ENCODE results near the gene USP31. TPM values are rescaled to one million over a fixed set of nuclear protein-coding genes. Genes with fewer than 3 reads are reported as not detected.

The USP31 gene
- total RNA-seq, 2 experiments from 2014 or later, result 1.6 to 1.7 TPM

GRCh38 chr16:23174622-23175021, 25.4 kb upstream of the USP31 start:
- ChIA-PET CTCF (interaction anchor here (0.5 kb wide), 1 partner anchor 40 kb away, joined by 3 read pairs; no protein-coding TSS in a partner anchor), POLR2A (interaction anchor here (0.6 kb wide), 1 partner anchor 47 kb away, joined by 5 read pairs; no protein-coding TSS in a partner anchor)
- no peaks in the 10 kb centered on the region for H3K9me3 Mint-ChIP-seq

DNA sequence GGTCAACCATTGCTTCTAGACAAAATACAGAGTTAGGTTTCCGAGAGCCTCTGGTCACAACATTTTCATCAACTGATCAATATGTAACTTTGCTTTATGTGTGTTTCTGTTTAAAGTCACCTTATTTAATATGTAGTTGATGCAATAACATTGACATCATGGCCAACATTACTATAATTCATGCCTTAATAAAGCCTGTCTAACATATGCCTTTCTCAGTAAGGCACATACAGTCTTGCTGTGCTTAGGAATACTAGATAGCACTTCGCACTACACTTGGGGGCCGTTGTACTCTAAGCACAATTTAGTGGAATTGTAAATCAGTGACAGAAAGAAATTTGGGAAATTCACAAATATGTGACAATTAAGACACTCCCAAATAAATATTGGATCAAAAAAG, 23.7 kb upstream of the USP31 start:
- H3K27me3 ChIP-seq (ENCODE audit: control insufficient read depth in 1 of 2, insufficient read depth in 2 of 2, low read length in 2 of 2), result peaks cover 21 to 25% of the 10 kb centered on the region in 2 experiments
- TF ChIP-seq, protein P1, sequence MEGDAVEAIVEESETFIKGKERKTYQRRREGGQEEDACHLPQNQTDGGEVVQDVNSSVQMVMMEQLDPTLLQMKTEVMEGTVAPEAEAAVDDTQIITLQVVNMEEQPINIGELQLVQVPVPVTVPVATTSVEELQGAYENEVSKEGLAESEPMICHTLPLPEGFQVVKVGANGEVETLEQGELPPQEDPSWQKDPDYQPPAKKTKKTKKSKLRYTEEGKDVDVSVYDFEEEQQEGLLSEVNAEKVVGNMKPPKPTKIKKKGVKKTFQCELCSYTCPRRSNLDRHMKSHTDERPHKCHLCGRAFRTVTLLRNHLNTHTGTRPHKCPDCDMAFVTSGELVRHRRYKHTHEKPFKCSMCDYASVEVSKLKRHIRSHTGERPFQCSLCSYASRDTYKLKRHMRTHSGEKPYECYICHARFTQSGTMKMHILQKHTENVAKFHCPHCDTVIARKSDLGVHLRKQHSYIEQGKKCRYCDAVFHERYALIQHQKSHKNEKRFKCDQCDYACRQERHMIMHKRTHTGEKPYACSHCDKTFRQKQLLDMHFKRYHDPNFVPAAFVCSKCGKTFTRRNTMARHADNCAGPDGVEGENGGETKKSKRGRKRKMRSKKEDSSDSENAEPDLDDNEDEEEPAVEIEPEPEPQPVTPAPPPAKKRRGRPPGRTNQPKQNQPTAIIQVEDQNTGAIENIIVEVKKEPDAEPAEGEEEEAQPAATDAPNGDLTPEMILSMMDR (IDR thresholded peaks at IDR 0.05), result no peak
- intact Hi-C loops (cut with DNase I, micrococcal nuclease), result no loop called here
- ChIA-PET POLR2A (no interaction called here), CTCF (no interaction called here)
- Mint-ChIP-seq H3K9me3 (no peaks in the 10 kb centered on the region), H3K27ac (no peak overlapping the region), H3K4me1 (ENCODE audit: low read depth) (no peaks in the 10 kb centered on the region), H3K27me3 (peaks cover 76% of the 10 kb centered on the region), H3K4me3 (no peak overlapping the region), H3K36me3 (ENCODE audit: low read depth) (no peaks in the 10 kb centered on the region)
- H3K36me3 ChIP-seq (ENCODE audit: insufficient read depth, low read length), result no peaks in the 10 kb centered on the region
- H3K9me3 ChIP-seq (ENCODE audit: control insufficient read depth in 1 of 2, insufficient read depth in 1 of 2, low read length in 2 of 2), result no peaks in the 10 kb centered on the region
- H3K4me3 ChIP-seq (ENCODE audit: low read length), result no peak overlapping the region
- ATAC-seq (ENCODE audit: poor library complexity) (no peak), DNase-seq (no peak)
- H3K27ac ChIP-seq (ENCODE audit: low read depth in 1 of 2, low read length in 2 of 2), result no peak overlapping the region
- no peaks in the 10 kb centered on the region for H3K4me1 ChIP-seq (ENCODE audit: insufficient read depth, low read length)

More at GRCh38 chr16:23174622-23175021, 25.4 kb upstream of the USP31 start:
- H3K27me3 Mint-ChIP-seq, result peaks cover 86% of the 10 kb centered on the region
- H3K27me3 ChIP-seq (ENCODE audit: control insufficient read depth in 1 of 2, insufficient read depth in 2 of 2, low read length in 2 of 2), result peaks cover 33 to 36% of the 10 kb centered on the region in 2 experiments
- no peak overlapping the region for H3K27ac ChIP-seq (ENCODE audit: low read depth in 1 of 2, low read length in 2 of 2)
- ATAC-seq (ENCODE audit: poor library complexity), result no peak
- DNase-seq, result no peak
- no peaks in the 10 kb centered on the region for H3K36me3 Mint-ChIP-seq (ENCODE audit: low read depth)
- H3K4me3 Mint-ChIP-seq, result no peak overlapping the region
- H3K4me3 ChIP-seq (ENCODE audit: low read length), result no peak overlapping the region
- H3K4me1 Mint-ChIP-seq (ENCODE audit: low read depth), result no peaks in the 10 kb centered on the region
- TF ChIP-seq, protein P1 (IDR thresholded peaks at IDR 0.05), result no peak
- H3K27ac Mint-ChIP-seq, result no peak overlapping the region
- H3K4me1 ChIP-seq (ENCODE audit: insufficient read depth, low read length), result no peaks in the 10 kb centered on the region
- H3K36me3 ChIP-seq (ENCODE audit: insufficient read depth, low read length), result no peaks in the 10 kb centered on the region
- intact Hi-C loops (cut with DNase I, micrococcal nuclease), result no loop called here
- no peaks in the 10 kb centered on the region for H3K9me3 ChIP-seq (ENCODE audit: control insufficient read depth in 1 of 2, insufficient read depth in 1 of 2, low read length in 2 of 2)

- Mint-ChIP-seq H3K4me3 (no peak overlapping the region), H3K27me3 (peaks cover 76% of the 10 kb centered on the region), H3K27ac (no peak overlapping the region), H3K9me3 (no peaks in the 10 kb centered on the region), H3K36me3 (ENCODE audit: low read depth) (no peaks in the 10 kb centered on the region), H3K4me1 (ENCODE audit: low read depth) (no peaks in the 10 kb centered on the region)
- Histone ChIP-seq H3K9me3 (ENCODE audit: control insufficient read depth in 1 of 2, insufficient read depth in 1 of 2, low read length in 2 of 2) (no peaks in the 10 kb centered on the region), H3K4me3 (ENCODE audit: low read length) (no peak overlapping the region), H3K36me3 (ENCODE audit: insufficient read depth, low read length) (no peaks in the 10 kb centered on the region), H3K27me3 (ENCODE audit: control insufficient read depth in 1 of 2, insufficient read depth in 2 of 2, low read length in 2 of 2) (peaks cover 17 to 21% of the 10 kb centered on the region in 2 experiments), H3K27ac (ENCODE audit: low read depth in 1 of 2, low read length in 2 of 2) (no peak overlapping the region), H3K4me1 (ENCODE audit: insufficient read depth, low read length) (no peaks in the 10 kb centered on the region)
- ChIA-PET POLR2A (no interaction called here), CTCF (no interaction called here)
- ATAC-seq (ENCODE audit: poor library complexity) (no peak), DNase-seq (no peak)
- intact Hi-C loops (cut with DNase I, micrococcal nuclease), result no loop called here
- TF ChIP-seq, protein P1 (IDR thresholded peaks at IDR 0.05), result no peak
Observed at GRCh38 chr16:23172583-23172982, 23.3 kb upstream of the USP31 start.

Data from CD4-positive, alpha-beta T cell (primary cell).